ENCODE measurements around the gene FEM1C.

Gene FEM1C

DNA sequence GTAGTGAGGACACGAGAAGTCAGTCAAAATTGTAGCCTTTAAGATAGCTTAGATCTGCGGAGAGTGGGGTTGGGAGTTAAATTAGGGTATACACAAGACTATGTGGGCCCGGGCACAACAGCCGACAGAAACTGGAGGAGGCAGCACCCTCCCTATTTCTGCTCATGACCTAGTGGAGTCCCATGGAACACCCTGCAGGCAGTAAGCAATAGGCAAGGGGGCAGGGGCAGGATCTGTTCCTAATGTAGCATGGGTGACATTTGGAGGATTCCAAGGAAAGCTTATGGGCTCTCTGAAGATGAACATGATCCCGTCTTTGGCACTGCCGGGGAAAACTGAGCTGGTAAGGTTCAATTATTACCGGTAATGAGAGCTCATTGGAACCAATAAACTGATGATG, 67.0 kb downstream of the FEM1C start:
- DNase-seq (ENCODE audit: low read depth), result no peak

DNA sequence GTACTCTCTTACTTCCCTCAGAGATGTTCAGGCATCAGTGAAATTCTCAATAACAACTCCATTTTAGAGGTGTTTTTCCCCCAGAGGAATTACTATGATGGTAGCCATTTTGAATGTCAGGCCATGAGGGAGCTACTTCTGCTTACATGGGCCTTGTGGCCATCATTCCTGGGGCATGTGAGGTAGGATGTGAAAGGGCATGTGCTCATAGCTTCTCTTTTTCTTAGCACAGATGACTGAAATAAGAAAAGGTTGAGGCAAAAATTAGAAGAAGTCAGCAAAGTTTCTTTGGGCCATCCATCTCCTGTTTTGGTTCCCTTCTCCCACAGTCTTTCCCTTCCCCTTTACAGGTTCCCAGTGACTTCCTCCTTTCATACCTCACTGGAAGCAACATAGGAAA, 68.8 kb downstream of the FEM1C start:
- DNase-seq (ENCODE audit: low read depth), result no peak

DNA sequence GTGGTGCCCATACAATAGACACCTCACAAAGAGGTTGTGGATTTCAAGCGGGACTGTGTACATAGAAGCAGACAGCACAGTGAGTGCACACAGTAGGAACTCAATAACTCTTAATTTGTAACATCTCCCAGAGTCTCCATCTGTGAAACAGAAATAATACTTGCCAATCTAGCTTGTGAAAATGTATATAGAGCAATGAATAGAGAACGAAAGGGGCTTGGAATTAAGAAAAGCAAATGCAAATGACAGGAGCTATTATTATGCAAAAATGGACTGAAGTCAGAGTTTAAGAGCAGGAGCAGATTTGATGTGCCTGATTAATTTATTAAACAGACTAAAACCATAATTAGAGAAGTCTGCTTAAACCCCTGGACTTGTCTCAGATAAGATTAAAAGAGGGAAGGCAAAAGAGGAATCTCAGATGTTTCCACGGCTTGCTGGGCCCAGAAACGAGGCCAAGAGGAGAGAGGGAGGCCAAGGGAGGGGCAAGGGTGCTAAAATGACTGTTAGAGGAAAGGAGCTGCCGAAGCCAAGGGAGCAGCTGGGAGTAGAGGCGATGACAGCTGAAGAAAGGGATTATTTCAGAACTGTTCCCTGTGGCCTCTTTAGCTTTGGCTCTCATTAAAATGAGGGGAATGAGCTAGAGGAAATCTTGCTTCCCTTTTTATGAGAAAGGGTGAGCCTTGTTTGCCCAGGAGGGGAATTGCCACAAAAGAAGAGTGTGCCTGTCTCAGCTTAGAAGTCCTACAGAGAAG, 72.1 kb downstream of the FEM1C start:
- no peak for DNase-seq (ENCODE audit: low read depth)

DNA sequence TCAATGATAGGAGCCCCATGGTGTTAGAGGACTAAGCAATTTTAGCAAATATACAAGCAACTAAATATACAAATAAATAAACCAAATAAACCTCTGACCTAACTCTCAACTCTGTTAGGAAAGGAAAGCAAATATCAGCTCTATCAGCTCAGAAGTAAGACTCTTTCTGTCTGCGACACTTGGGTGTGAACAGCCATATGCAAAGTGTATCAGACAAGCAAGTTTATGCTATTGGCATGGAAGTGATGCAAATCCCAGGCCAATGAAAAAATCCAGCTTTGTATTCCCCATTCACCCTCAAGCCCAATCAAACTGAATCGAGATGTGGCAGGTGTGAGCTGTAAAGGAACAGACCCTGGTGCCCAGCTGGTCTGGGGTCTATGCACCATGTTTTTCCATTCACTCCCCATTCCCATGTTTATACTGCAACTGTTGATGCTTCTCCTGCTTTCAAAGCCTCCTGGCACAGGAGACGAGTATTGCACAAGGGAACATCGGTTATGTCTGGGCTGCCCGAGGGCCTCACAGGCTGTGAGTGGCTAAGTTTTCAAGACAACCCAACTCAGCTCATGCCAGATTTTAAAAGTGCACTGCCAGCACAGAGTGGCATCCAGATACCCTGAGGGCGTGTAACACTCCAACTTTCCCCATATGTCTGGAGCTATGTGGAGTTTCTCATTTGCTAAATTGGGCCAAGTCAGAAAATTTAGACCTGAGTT, 73.1 kb downstream of the FEM1C start:
- DNase-seq (ENCODE audit: low read depth), result no peak

DNA sequence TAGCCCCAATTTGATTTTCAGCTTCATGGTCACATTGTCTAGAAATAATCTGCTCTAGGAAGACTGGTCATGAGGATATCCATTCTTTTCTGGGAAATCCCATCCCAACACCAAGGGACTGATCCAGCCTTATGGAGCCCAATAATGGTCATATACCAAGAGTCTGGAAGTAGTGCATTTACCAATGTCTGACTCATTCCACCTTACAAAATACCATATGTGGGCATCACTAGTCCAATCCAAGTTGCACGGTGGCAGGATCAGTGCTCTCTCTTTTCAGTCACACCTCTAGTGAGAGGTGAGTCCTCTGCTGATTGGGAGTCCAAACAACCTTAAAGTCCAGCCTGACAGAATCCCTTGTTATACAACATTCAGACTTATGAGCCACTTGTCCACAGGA, 73.7 kb downstream of the FEM1C start:
- no peak for DNase-seq (ENCODE audit: low read depth)
